Activated CD8-positive, alpha-beta T cell treated with anti-CD3 and anti-CD28 coated beads, Interleukin-2, amount 10 ng/mL, durations not matched to agents 7 days and 5 days (primary cell): ENCODE results near the gene MON2. TPM values are rescaled to one million over a fixed set of nuclear protein-coding genes. Genes with fewer than 3 reads are reported as not detected.

Experiments used
- ATAC-seq: fragments of 150-1000 bp; cut with Tn5 transposase; one replicate; pipeline ENCODE4 v1.10.0; 2021; ENCODE audit warnings: moderate library complexity
- CTCF ChIA-PET: fragments of 350-600 bp; sonication (Branson Sonifier 250); formaldehyde crosslinking; loops from one replicate; lab custom pipeline; 2021; ENCODE audit warnings: antibody characterized with exemption; lab: Charles Lee
- POLR2A ChIA-PET: fragments of 350-600 bp; sonication (Branson Sonifier 250); formaldehyde crosslinking; loops from one replicate; lab custom pipeline; 2021; ENCODE audit warnings: antibody characterized with exemption; lab: Charles Lee
- DNase-seq: peaks from one replicate; pipeline ENCODE4 v3.0.0-alpha.2; 2020
- H3K27ac Mint-ChIP-seq: one replicate; pipeline ENCODE4 v1.8.0; 2021; ENCODE audit warnings: mild to moderate bottlenecking, mixed read lengths
- H3K27me3 Mint-ChIP-seq: one replicate; pipeline ENCODE4 v1.8.0; 2021; ENCODE audit warnings: low read depth, mixed read lengths
- H3K36me3 Mint-ChIP-seq: one replicate; pipeline ENCODE4 v1.8.0; 2021; ENCODE audit warnings: low read depth, mixed read lengths
- H3K4me1 Mint-ChIP-seq: one replicate; pipeline ENCODE4 v1.8.0; 2021; ENCODE audit warnings: low read depth, mixed read lengths
- H3K4me3 Mint-ChIP-seq: one replicate; pipeline ENCODE4 v1.8.0; 2021; ENCODE audit warnings: mild to moderate bottlenecking, mixed read lengths
- H3K9me3 Mint-ChIP-seq: one replicate; pipeline ENCODE4 v1.8.0; 2022; ENCODE audit warnings: mixed read lengths; ENCODE audit not compliant: insufficient read depth
- total RNA-seq, 2 experiments: library from RNA; stranded (reverse); gene quantifications; one replicate each; pipeline ENCODE4 v1.2.3, GENCODE V29; 2021

MON2 gene
- total RNA-seq, 2 experiments from 2014 or later, result 40.0 to 46.6 TPM

DNA sequence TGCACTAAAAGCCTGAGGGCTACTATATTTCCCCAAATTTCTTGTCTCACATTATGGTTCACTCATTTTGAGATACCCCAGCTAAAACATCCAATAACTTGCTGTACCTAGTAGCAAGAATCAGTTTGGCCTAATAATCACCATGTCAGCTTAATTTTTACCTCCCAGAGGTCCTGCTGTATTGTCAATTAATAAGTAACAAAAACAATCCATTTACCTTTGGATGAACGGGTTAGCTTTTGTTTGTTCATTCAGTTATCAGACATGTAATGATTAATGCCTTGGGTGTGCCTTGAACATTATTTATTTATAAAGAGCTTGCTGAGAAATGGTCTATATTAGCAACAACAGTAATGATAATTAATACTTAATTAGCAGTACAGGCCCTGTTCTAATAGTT is 57.0 kb downstream of the MON2 start:
- CTCF ChIA-PET, result interaction anchor here (0.7 to 2.1 kb wide), 6 partner anchors 19 to 289 kb away, joined by 3 to 9 read pairs (median 4); no protein-coding TSS in a partner anchor

DNA sequence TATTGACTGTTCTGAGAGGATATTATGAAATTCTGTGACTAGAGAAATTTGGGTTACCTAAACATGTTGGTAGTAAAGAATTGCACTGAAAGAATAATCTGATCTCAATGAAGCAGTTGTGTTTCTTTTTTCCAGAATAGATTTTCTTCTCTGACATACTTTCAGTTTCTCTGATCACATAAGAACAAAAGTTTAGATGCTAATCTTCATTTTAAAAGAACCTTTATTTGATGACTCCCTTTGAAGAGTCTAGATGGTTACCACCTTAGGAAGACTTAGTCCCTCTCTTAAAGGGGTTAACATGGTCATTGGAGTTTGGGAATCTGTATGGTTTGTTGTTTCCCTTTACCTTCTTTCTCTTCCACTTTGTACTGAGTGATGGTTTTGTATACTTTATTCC is 58.6 kb downstream of the MON2 start:
- CTCF ChIA-PET, result no interaction called here
- POLR2A ChIA-PET, result no interaction called here
- peaks cover 16% of the 10 kb centered on the region for H3K4me1 Mint-ChIP-seq
- ATAC-seq, result peak; percentile 47
- DNase-seq, result no peak
- H3K27ac Mint-ChIP-seq, result peak overlapping the region; percentile 11
- H3K36me3 Mint-ChIP-seq, result peaks cover 16% of the 10 kb centered on the region
- H3K9me3 Mint-ChIP-seq, result no peaks in the 10 kb centered on the region
- H3K4me3 Mint-ChIP-seq, result no peak overlapping the region
- H3K27me3 Mint-ChIP-seq, result no peaks in the 10 kb centered on the region

More for the DNA sequence above, 57.0 kb downstream of the MON2 start:
- peaks cover 16% of the 10 kb centered on the region for H3K4me1 Mint-ChIP-seq
- H3K27ac Mint-ChIP-seq, result no peak overlapping the region
- POLR2A ChIA-PET, result interaction anchor here (1.1 kb wide), 1 partner anchor 80 kb away, joined by 5 read pairs; no protein-coding TSS in a partner anchor
- no peak overlapping the region for H3K4me3 Mint-ChIP-seq
- no peaks in the 10 kb centered on the region for H3K27me3 Mint-ChIP-seq
- ATAC-seq (no peak), DNase-seq (no peak)
- H3K9me3 Mint-ChIP-seq, result no peaks in the 10 kb centered on the region
- H3K36me3 Mint-ChIP-seq, result peaks cover 17% of the 10 kb centered on the region

DNA sequence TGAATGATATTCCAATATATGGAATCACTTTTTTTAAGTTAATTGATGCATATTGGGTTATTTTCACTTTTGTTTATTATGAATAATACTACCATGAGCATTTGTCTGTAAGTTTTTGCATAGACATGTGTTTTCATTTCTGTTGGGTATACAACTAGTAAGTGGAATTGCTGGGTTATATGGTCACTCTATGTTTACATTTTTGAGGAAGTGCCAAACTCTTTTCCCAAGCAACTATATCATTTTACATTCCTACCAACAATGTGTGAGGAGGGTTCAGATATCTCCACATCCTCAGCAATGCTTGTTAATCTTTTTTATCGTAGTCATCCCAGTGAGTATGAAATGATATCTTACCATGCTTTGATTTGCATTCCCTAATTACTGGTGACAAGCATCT is 64.0 kb downstream of the MON2 start:
- POLR2A ChIA-PET, result no interaction called here
- CTCF ChIA-PET, result no interaction called here

DNA sequence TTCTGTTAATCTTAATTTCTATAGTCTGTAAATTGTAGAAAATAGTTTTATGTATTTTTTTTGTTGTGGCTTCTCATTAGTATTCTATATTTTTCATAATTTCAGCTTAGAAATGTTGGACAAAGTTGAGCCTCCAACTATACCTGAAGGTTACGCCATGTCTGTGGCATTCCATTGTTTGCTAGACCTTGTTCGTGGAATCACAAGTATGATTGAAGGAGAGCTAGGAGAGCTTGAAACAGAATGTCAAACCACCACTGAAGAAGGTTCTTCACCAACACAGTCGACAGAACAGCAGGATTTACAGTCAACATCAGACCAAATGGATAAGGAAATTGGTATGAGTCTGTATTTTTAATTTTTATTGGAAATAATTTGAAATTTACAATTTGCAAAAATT is 65.7 kb downstream of the MON2 start:
- POLR2A ChIA-PET, result no interaction called here
- Mint-ChIP-seq H3K36me3 (peaks cover 31% of the 10 kb centered on the region), H3K9me3 (no peaks in the 10 kb centered on the region), H3K27ac (no peak overlapping the region), H3K4me1 (no peaks in the 10 kb centered on the region), H3K4me3 (no peak overlapping the region), H3K27me3 (no peaks in the 10 kb centered on the region)
- ATAC-seq (no peak), DNase-seq (no peak)
- CTCF ChIA-PET, result interaction anchor here (1.5 kb wide), 1 partner anchor 94 kb away, joined by 3 read pairs; no protein-coding TSS in a partner anchor

More for the DNA sequence above, 64.0 kb downstream of the MON2 start:
- DNase-seq, result no peak
- peaks cover 32% of the 10 kb centered on the region for H3K36me3 Mint-ChIP-seq
- H3K27ac Mint-ChIP-seq, result no peak overlapping the region
- ATAC-seq, result no peak
- H3K9me3 Mint-ChIP-seq, result no peaks in the 10 kb centered on the region
- no peaks in the 10 kb centered on the region for H3K27me3 Mint-ChIP-seq
- peaks cover 4% of the 10 kb centered on the region for H3K4me1 Mint-ChIP-seq
- H3K4me3 Mint-ChIP-seq, result no peak overlapping the region

DNA sequence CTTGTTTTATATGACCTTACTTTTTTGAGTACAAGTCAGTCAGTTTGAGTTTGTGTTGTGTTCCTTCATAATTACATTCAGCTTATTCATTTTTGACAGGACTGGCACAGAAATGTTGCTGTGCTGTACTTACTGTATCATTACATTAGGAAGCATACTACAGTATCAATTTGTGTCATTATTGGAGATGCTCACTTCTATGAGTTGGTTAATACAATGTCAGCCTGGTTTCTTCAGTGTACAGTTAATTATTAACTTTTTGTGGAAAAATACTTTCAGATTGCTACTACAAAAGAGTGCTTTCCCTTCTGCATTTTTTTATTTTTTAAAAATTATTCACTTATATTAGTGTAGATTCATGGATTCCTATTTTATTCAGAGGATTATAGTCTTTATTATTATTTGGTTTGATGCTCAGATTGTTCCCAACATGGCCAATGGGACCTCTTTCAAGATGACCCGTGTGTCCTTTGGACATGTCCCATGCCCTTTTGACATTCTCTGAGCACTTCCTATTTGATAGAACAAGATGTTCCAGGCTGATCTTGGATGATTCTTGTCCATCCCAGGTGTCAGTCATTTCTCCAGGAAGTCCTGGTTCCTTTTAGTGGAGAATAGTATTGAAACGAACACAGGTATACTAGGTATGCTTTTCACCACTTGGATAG is 66.6 kb downstream of the MON2 start:
- ChIA-PET POLR2A (no interaction called here), CTCF (no interaction called here)
- DNase-seq (no peak), ATAC-seq (no peak)
- Mint-ChIP-seq H3K9me3 (no peaks in the 10 kb centered on the region), H3K4me3 (no peak overlapping the region), H3K4me1 (no peaks in the 10 kb centered on the region), H3K27me3 (no peaks in the 10 kb centered on the region), H3K27ac (no peak overlapping the region), H3K36me3 (peaks cover 37% of the 10 kb centered on the region)

DNA sequence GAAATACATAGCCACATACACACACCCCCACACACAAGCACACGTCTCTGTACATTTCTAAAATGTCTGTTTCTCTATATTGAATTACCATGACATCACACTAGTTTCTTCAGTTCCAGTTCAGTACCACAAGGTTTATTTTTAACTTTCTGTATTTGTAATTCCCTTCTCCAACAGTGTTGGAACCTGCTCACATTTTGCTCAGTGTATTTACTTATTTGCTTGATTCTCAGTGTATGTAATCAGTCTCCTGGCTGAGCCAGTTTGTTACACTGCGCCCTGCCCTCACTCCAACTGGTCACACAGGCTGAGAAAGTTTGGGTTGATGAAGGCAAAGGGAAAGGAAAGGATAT is 67.1 kb downstream of the MON2 start:
- CTCF ChIA-PET, result no interaction called here
- Mint-ChIP-seq H3K4me3 (no peak overlapping the region), H3K36me3 (peaks cover 35% of the 10 kb centered on the region), H3K9me3 (no peaks in the 10 kb centered on the region), H3K27ac (no peak overlapping the region), H3K4me1 (no peaks in the 10 kb centered on the region), H3K27me3 (no peaks in the 10 kb centered on the region)
- ATAC-seq (no peak), DNase-seq (no peak)
- POLR2A ChIA-PET, result no interaction called here

DNA sequence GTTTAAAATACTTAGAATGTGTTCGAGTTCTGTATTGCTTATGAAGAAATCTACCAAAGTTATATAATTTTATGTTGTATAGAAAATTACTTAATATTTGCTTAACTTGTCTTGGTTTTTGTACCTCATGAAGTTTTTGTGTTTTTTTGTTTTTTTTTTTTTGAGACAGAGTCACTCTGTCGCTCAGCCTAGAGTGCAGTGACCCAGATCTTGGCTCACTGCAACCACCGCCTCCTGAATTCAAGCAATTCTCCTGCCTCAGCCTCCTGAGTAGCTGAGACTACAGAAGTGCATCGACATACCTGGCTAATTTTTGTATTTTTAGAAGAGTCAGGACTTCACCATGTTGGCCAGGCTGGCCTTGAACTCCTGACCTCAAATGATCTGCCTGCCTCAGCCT is 69.9 kb downstream of the MON2 start:
- Mint-ChIP-seq H3K27ac (no peak overlapping the region), H3K9me3 (no peaks in the 10 kb centered on the region), H3K27me3 (no peaks in the 10 kb centered on the region), H3K36me3 (peaks cover 36% of the 10 kb centered on the region), H3K4me3 (no peak overlapping the region), H3K4me1 (no peaks in the 10 kb centered on the region)
- DNase-seq (no peak), ATAC-seq (no peak)
- CTCF ChIA-PET, result interaction anchor here (0.9 to 1.2 kb wide), 2 partner anchors 7 to 10 kb away, joined by 3 read pairs; no protein-coding TSS in a partner anchor
- POLR2A ChIA-PET, result no interaction called here

DNA sequence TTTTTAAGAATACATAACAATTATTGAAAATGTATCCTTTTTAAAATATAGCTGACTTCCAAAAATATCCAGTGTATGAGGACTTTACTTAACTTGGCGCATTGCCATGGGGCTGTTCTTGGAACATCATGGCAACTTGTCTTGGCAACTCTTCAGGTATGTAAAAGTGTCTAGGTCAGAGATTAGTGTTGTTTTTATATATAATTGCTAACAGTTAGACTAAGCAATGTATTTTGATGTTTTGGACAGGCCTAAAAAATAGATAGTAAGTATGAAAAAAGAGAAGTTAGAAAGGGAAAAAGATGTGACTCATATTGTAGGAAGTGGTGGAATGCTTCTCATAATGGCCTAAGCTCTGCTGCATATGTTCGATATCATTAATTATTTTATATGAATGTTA is 70.9 kb downstream of the MON2 start:
- ChIA-PET POLR2A (no interaction called here), CTCF (interaction anchor here (0.9 to 1.2 kb wide), 2 partner anchors 8 to 11 kb away, joined by 3 read pairs; no protein-coding TSS in a partner anchor)
- no peaks in the 10 kb centered on the region for H3K9me3 Mint-ChIP-seq
- DNase-seq, result no peak
- no peak overlapping the region for H3K27ac Mint-ChIP-seq
- no peaks in the 10 kb centered on the region for H3K4me1 Mint-ChIP-seq
- H3K36me3 Mint-ChIP-seq, result peaks cover 37% of the 10 kb centered on the region
- H3K4me3 Mint-ChIP-seq, result no peak overlapping the region
- ATAC-seq, result no peak
- no peaks in the 10 kb centered on the region for H3K27me3 Mint-ChIP-seq

DNA sequence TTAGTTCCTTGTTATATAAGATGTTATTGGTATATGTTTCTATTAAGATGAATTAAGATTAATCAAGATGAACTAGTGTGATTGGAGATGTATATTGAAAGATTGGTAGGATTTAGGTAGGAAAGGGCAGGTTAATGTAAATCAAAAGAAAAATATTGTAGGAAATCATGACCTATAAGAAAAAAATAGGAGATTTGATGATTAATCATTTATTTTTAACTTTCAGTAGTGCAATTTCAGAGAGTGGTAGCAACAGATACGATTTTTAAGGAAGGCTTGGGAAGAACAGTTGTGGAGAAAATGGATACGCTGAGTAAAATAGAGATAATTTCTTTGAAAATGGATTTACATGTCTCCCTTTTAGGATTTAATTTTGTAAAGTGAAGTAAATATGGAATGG is 73.7 kb downstream of the MON2 start:
- peaks cover 25% of the 10 kb centered on the region for H3K36me3 Mint-ChIP-seq
- H3K27me3 Mint-ChIP-seq, result no peaks in the 10 kb centered on the region
- H3K27ac Mint-ChIP-seq, result no peak overlapping the region

DNA sequence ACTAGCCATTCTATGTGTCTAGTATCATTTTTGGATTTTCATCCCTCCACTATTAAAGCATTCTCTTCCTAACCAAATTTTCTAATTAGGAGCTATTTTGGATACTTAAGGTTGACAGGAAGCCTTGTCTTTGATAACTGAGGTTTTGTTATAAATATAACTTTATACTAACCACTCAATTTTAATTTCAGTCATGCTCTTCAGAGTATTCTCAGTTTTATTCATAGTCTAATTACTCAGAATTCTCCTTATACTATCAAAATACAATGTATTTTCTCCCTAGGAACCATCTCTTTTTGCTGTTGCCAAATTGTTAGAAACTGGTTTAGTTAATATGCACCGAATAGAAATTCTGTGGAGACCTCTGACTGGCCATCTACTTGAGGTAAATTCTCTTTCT is 76.2 kb downstream of the MON2 start:
- Mint-ChIP-seq H3K4me3 (no peak overlapping the region), H3K4me1 (no peaks in the 10 kb centered on the region), H3K27me3 (no peaks in the 10 kb centered on the region), H3K36me3 (peaks cover 25% of the 10 kb centered on the region), H3K27ac (no peak overlapping the region), H3K9me3 (no peaks in the 10 kb centered on the region)
- ATAC-seq (no peak), DNase-seq (no peak)
- ChIA-PET POLR2A (no interaction called here), CTCF (interaction anchor here (1.5 to 1.7 kb wide), 3 partner anchors 20 to 40 kb away, joined by 3 to 4 read pairs (median 4); no protein-coding TSS in a partner anchor)

More for the DNA sequence above, 73.7 kb downstream of the MON2 start:
- ATAC-seq, result no peak
- ChIA-PET POLR2A (no interaction called here), CTCF (no interaction called here)
- H3K9me3 Mint-ChIP-seq, result no peaks in the 10 kb centered on the region
- H3K4me3 Mint-ChIP-seq, result no peak overlapping the region
- H3K4me1 Mint-ChIP-seq, result no peaks in the 10 kb centered on the region
- DNase-seq, result no peak

DNA sequence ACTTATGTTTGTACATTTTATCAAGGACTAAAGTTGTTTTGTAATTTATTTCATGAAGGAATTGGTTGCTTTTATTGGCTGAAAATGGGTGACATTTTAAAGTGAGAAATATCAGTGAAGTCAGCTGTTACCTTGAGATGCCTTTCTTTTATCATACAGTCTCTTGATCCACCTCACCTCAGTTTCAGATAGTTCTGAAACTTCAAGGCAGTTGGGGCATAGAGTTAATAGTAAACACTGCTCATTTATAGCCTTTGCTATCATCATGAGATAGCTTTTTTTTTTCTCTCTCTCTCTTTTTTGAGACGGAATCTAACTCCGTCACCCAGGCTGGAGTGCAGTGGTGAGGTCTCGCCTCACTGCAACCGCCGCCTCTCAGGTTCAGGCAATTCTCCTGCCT is 76.7 kb downstream of the MON2 start:
- H3K27me3 Mint-ChIP-seq, result no peaks in the 10 kb centered on the region
- no peaks in the 10 kb centered on the region for H3K9me3 Mint-ChIP-seq
- DNase-seq (no peak), ATAC-seq (no peak)
- POLR2A ChIA-PET, result no interaction called here
- peaks cover 25% of the 10 kb centered on the region for H3K36me3 Mint-ChIP-seq
- H3K4me3 Mint-ChIP-seq, result no peak overlapping the region
- CTCF ChIA-PET, result interaction anchor here (1.2 to 1.7 kb wide), 4 partner anchors 20 to 39 kb away, joined by 3 to 4 read pairs (median 4); no protein-coding TSS in a partner anchor
- no peaks in the 10 kb centered on the region for H3K4me1 Mint-ChIP-seq
- no peak overlapping the region for H3K27ac Mint-ChIP-seq

DNA sequence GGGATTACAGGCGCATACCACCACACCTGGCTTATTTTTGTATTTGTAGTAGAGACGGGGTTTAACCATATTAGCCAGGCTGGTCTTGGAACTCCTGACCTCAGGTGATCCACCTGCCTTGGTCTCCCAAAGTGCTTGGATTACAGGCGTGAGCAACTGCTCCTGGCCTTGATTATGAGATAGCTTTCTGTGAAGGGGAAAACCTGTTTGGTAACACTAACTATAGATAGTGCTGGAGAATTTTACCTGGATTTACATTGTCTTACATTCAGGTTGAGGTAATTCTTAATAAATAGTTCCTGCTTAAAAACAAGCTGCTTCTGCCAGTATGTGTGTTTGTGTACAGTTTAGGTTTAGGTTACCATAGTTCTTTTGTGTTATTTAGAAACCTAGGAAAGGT is 77.1 kb downstream of the MON2 start:
- ChIA-PET POLR2A (no interaction called here), CTCF (interaction anchor here (1.2 to 1.7 kb wide), 3 partner anchors 21 to 39 kb away, joined by 3 to 4 read pairs (median 4); no protein-coding TSS in a partner anchor)
- Mint-ChIP-seq H3K4me1 (no peaks in the 10 kb centered on the region), H3K36me3 (peaks cover 24% of the 10 kb centered on the region), H3K9me3 (no peaks in the 10 kb centered on the region), H3K27me3 (no peaks in the 10 kb centered on the region), H3K27ac (no peak overlapping the region), H3K4me3 (no peak overlapping the region)
- no peak for DNase-seq
- ATAC-seq, result no peak
